Measurements from ENCODE around the gene VPS16. TPM values are rescaled to one million over a fixed set of nuclear protein-coding genes. Genes with fewer than 3 reads are reported as not detected.

The VPS16 gene
- total and polyA plus RNA-seq, 2 donors (not counting 1 experiment from before 2014, with no cell fraction given), result 63.0 to 68.2 TPM

DNA sequence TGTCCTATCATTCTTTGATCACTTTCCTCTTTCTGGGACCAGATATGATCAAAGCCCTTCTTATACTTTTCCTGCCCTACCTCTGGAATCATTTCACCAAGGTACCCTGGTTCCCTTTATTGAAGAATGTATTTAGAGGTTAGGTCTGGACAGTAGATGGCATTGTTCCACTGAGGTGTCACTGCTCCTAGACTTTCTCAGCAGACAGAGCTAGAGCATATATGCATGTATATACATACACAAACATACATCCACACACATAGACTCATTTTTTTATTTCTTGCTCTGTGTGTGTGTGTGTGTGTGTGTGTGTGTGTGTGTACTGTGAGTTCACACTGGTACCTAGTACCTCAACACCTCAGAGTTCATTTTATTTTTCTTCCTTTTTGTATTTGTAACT lies 73.6 kb downstream of the VPS16 start:
- Mint-ChIP-seq H3K27ac (no peak overlapping the region), H3K4me3 (no peak overlapping the region), H3K4me1 (peaks cover 16% of the 10 kb centered on the region), H3K27me3 (no peaks in the 10 kb centered on the region), H3K9me3 (ENCODE audit: insufficient read depth) (no peaks in the 10 kb centered on the region)
- Histone ChIP-seq H3K4me1 (ENCODE audit: control insufficient read depth in 2 of 2, insufficient read depth in 2 of 2, low read length in 2 of 2) (no peaks in the 10 kb centered on the region), H3K9me3 (ENCODE audit: control extremely low read depth in 1 of 3, control insufficient read depth in 2 of 3, insufficient read depth in 1 of 3, low read length in 2 of 3) (no peaks in the 10 kb centered on the region), H3K9ac (ENCODE audit: low read length) (no peak overlapping the region), H3K27me3 (replicated peaks in 1 of 4; ENCODE audit: control extremely low read depth in 1 of 4, control insufficient read depth in 3 of 4, insufficient read depth in 4 of 4, low read length in 3 of 4) (no peaks in the 10 kb centered on the region), H4K20me1 (ENCODE audit: control insufficient read depth, insufficient read depth, low read length, poor library complexity, severe bottlenecking) (peaks cover 23% of the 10 kb centered on the region), H3K4me2 (replicated peaks; ENCODE audit: low read depth, low read length, poor library complexity, severe bottlenecking) (no peak overlapping the region), H3K79me2 (ENCODE audit: control insufficient read depth, insufficient read depth, low read length) (peaks cover 46% of the 10 kb centered on the region), H3K36me3 (replicated peaks in 1 of 2; ENCODE audit: control extremely low read depth in 1 of 2, control insufficient read depth in 1 of 2, extremely low read depth in 1 of 2, insufficient read depth in 2 of 2, low read length in 1 of 2) (peaks cover 0 to 5% of the 10 kb centered on the region in 2 experiments), H3K4me3 (ENCODE audit: control extremely low read depth in 1 of 5, extremely low read depth in 1 of 5, insufficient read depth in 1 of 5, low read depth in 2 of 5, low read length in 4 of 5) (no peak overlapping the region), H3K27ac (ENCODE audit: low read length in 2 of 2) (no peak overlapping the region), H2AFZ (ENCODE audit: insufficient read depth, low read depth, low read length, poor library complexity, severe bottlenecking) (no peak overlapping the region)
- ChIA-PET POLR2A (no interaction called here), CTCF (no interaction called here)
- TF ChIP-seq EZH2 (IDR thresholded peaks at IDR 0.05; ENCODE audit: borderline replicate concordance, insufficient read depth, low read depth, low read length, poor library complexity, severe bottlenecking), result no peak
- TF ChIP-seq CTCF (IDR thresholded peaks at IDR 0.05), result no peak
- intact Hi-C loops (cut with micrococcal nuclease), result no loop called here
- ATAC-seq (ENCODE audit: low read depth) (no peak), DNase-seq (no peak)

Other genes with a start within 250 kb of the VPS16 start
- 229 and 247 TPM in 2 replicates for gene NOP56, start 188.1 kb upstream of the VPS16 start, total RNA-seq
- gene NOP56, start 188.1 kb upstream of the VPS16 start, polyA plus RNA-seq, result 212 and 300 TPM in 2 replicates
- gene IDH3B, start 176.5 kb upstream of the VPS16 start, total RNA-seq, result 126 and 131 TPM in 2 replicates
- 225 and 299 TPM in 2 replicates for gene IDH3B, start 176.5 kb upstream of the VPS16 start, polyA plus RNA-seq
- 4.7 and 5.0 TPM in 2 replicates for gene EBF4, start 148.0 kb upstream of the VPS16 start, total RNA-seq
- 0.81 and 1.4 TPM in 2 replicates for gene EBF4, start 148.0 kb upstream of the VPS16 start, polyA plus RNA-seq
- gene CPXM1, start 40.1 kb upstream of the VPS16 start, total RNA-seq, result 1.6 and 1.9 TPM in 2 replicates
- 0.21 and 2.0 TPM in 2 replicates for gene CPXM1, start 40.1 kb upstream of the VPS16 start, polyA plus RNA-seq
- gene C20orf141, start 25.8 kb upstream of the VPS16 start, total RNA-seq, result not detected in 2 replicates
- gene C20orf141, start 25.8 kb upstream of the VPS16 start, polyA plus RNA-seq, result not detected in 2 replicates
- not detected in 2 replicates for gene TMEM239, start 24.4 kb upstream of the VPS16 start, total RNA-seq
- gene TMEM239, start 24.4 kb upstream of the VPS16 start, polyA plus RNA-seq, result not detected in 2 replicates
- 83.5 and 96.8 TPM in 2 replicates for gene PCED1A, start 90 bp upstream of the VPS16 start, total RNA-seq
- 147 and 176 TPM in 2 replicates for gene PCED1A, start 90 bp upstream of the VPS16 start, polyA plus RNA-seq
- gene PTPRA, start 32.7 kb downstream of the VPS16 start, total RNA-seq, result 64.2 and 70.0 TPM in 2 replicates
- gene PTPRA, start 32.7 kb downstream of the VPS16 start, polyA plus RNA-seq, result 32.1 and 39.6 TPM in 2 replicates
- gene GNRH2, start 202.9 kb downstream of the VPS16 start, total RNA-seq, result 2.5 and 2.7 TPM in 2 replicates
- gene GNRH2, start 202.9 kb downstream of the VPS16 start, polyA plus RNA-seq, result not detected in 2 replicates
- 33.3 and 35.9 TPM in 2 replicates for gene MRPS26, start 205.3 kb downstream of the VPS16 start, total RNA-seq
- 27.3 and 37.5 TPM in 2 replicates for gene MRPS26, start 205.3 kb downstream of the VPS16 start, polyA plus RNA-seq
- gene OXT, start 230.9 kb downstream of the VPS16 start, total RNA-seq, result 1.4 and 1.7 TPM in 2 replicates
- gene OXT, start 230.9 kb downstream of the VPS16 start, polyA plus RNA-seq, result 1.0 TPM in 1 of 2 replicates, not detected in the other
- gene AVP, start 244.0 kb downstream of the VPS16 start, total RNA-seq, result 4.5 and 7.0 TPM in 2 replicates
- gene AVP, start 244.0 kb downstream of the VPS16 start, polyA plus RNA-seq, result not detected in 2 replicates